ENCODE measurements around the gene TBC1D4. TPM values are rescaled to one million over a fixed set of nuclear protein-coding genes. Genes with fewer than 3 reads are reported as not detected.
"Not testable (repeated sequence)": the region's sequence is repeated elsewhere in the genome, so short reads cannot be mapped to it uniquely, and the experiment has no call there.

The TBC1D4 gene
- total RNA-seq, 1 experiment from 2014 or later: 5.5 TPM

DNA sequence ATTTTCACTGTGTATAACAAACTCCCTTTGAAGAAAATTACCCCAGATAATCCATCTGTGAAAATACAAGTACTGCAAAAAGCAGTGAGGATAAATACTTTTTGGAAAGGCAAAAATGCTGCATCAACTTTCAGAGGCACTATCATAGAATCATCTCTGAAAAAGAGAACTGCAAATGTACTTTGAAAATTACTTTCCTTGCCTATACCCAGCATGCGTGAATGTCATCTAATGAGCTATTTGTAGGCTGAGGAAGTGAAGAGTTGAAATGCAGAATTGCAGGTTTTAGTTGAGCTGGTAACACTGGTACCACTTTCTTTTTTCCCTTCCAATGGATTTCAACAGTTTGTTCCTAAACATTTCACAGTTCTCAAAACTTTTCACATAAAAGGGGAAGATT, 196.7 kb downstream of the TBC1D4 start:
- ATAC-seq (no peak), DNase-seq (ENCODE audit: low read depth, low spot score) (no peak)
- no peaks in the 10 kb centered on the region for H3K36me3 ChIP-seq (ENCODE audit: control insufficient read depth, insufficient read depth, low read length)
- H3K27ac ChIP-seq (ENCODE audit: low read length): no peak overlapping the region
- intact Hi-C loops (cut with micrococcal nuclease; ENCODE audit: unreplicated experiment) (no loop called here), in situ Hi-C loops (cut with HindIII; ENCODE audit: low pct_unique_long_range_greater_than_20kb, low sequenced_read_pairs) (no loop called here)
- no peak overlapping the region for H3K4me3 ChIP-seq (ENCODE audit: low read depth in 2 of 2, low read length in 2 of 2)
- TF ChIP-seq, protein P1, sequence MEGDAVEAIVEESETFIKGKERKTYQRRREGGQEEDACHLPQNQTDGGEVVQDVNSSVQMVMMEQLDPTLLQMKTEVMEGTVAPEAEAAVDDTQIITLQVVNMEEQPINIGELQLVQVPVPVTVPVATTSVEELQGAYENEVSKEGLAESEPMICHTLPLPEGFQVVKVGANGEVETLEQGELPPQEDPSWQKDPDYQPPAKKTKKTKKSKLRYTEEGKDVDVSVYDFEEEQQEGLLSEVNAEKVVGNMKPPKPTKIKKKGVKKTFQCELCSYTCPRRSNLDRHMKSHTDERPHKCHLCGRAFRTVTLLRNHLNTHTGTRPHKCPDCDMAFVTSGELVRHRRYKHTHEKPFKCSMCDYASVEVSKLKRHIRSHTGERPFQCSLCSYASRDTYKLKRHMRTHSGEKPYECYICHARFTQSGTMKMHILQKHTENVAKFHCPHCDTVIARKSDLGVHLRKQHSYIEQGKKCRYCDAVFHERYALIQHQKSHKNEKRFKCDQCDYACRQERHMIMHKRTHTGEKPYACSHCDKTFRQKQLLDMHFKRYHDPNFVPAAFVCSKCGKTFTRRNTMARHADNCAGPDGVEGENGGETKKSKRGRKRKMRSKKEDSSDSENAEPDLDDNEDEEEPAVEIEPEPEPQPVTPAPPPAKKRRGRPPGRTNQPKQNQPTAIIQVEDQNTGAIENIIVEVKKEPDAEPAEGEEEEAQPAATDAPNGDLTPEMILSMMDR (IDR thresholded peaks at IDR 0.05): no peak
- TF ChIP-seq, protein P2, sequence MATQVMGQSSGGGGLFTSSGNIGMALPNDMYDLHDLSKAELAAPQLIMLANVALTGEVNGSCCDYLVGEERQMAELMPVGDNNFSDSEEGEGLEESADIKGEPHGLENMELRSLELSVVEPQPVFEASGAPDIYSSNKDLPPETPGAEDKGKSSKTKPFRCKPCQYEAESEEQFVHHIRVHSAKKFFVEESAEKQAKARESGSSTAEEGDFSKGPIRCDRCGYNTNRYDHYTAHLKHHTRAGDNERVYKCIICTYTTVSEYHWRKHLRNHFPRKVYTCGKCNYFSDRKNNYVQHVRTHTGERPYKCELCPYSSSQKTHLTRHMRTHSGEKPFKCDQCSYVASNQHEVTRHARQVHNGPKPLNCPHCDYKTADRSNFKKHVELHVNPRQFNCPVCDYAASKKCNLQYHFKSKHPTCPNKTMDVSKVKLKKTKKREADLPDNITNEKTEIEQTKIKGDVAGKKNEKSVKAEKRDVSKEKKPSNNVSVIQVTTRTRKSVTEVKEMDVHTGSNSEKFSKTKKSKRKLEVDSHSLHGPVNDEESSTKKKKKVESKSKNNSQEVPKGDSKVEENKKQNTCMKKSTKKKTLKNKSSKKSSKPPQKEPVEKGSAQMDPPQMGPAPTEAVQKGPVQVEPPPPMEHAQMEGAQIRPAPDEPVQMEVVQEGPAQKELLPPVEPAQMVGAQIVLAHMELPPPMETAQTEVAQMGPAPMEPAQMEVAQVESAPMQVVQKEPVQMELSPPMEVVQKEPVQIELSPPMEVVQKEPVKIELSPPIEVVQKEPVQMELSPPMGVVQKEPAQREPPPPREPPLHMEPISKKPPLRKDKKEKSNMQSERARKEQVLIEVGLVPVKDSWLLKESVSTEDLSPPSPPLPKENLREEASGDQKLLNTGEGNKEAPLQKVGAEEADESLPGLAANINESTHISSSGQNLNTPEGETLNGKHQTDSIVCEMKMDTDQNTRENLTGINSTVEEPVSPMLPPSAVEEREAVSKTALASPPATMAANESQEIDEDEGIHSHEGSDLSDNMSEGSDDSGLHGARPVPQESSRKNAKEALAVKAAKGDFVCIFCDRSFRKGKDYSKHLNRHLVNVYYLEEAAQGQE (IDR thresholded peaks at IDR 0.05; ENCODE audit: insufficient read depth in 1 of 2, low read depth in 2 of 2, low read length in 1 of 2): no peak
- TF ChIP-seq POLR2AphosphoS5 (IDR thresholded peaks at IDR 0.05; ENCODE audit: low read depth, low read length): no peak
- TF ChIP-seq SIN3A (IDR thresholded peaks at IDR 0.05; ENCODE audit: borderline replicate concordance, insufficient read depth, low read depth, low read length): no peak
- no peak for TF ChIP-seq TCF7L2 (IDR thresholded peaks at IDR 0.05; ENCODE audit: low read depth, low read length)
- H3K9me3 ChIP-seq (ENCODE audit: control insufficient read depth, insufficient read depth, low read depth, low read length): no peaks in the 10 kb centered on the region
- CTCF ChIA-PET: no interaction called here
- H3K4me1 ChIP-seq (ENCODE audit: control insufficient read depth, insufficient read depth, low read length): no peaks in the 10 kb centered on the region
- no peaks in the 10 kb centered on the region for H3K27me3 ChIP-seq (ENCODE audit: control insufficient read depth, insufficient read depth, low read length)
- POLR2A ChIA-PET: no interaction called here
- BruUV-seq (replicated peaks): no TSS peak

DNA sequence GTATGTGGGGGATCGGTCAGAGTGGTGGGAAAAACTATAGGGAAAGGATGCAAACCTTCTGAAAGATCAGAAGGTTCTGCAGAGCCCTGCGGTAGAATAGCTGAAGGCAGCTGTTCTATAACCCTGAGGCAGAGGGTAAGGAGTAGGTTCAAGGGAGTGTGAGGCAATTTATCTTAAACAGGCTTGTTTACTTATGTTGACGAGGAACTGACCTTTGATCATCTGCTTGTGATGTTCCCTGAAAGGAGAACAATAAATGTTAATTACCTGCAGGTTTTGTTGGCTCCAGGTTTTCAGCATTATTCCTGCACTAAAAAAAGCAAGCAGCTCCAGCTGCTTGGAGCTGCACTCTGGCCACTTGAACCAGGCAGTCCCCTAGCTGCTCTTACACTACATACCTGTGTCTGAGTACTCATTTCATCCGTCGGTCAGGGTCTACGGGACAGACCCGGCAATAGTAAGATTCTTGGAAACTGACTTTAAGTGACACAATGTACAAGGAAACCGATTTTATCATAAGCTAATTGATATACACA, 202.1 kb downstream of the TBC1D4 start:
- Histone ChIP-seq H3K9me3 (ENCODE audit: control insufficient read depth, insufficient read depth, low read depth, low read length) (no peaks in the 10 kb centered on the region), H3K27ac (ENCODE audit: low read length) (no peak overlapping the region), H3K27me3 (ENCODE audit: control insufficient read depth, insufficient read depth, low read length) (no peaks in the 10 kb centered on the region), H3K4me1 (ENCODE audit: control insufficient read depth, insufficient read depth, low read length) (no peaks in the 10 kb centered on the region), H3K36me3 (ENCODE audit: control insufficient read depth, insufficient read depth, low read length) (no peaks in the 10 kb centered on the region), H3K4me3 (ENCODE audit: low read depth in 2 of 2, low read length in 2 of 2) (no peak overlapping the region)
- in situ Hi-C loops (cut with HindIII; ENCODE audit: low pct_unique_long_range_greater_than_20kb, low sequenced_read_pairs): no loop called here
- intact Hi-C loops (cut with micrococcal nuclease; ENCODE audit: unreplicated experiment): no loop called here
- DNase-seq (ENCODE audit: low read depth, low spot score) (no peak), ATAC-seq (no peak)
- ChIA-PET CTCF (no interaction called here), POLR2A (no interaction called here)
- no TSS peak for BruUV-seq (replicated peaks)
- TF ChIP-seq, protein P2 (IDR thresholded peaks at IDR 0.05; ENCODE audit: insufficient read depth in 1 of 2, low read depth in 2 of 2, low read length in 1 of 2): no peak
- TF ChIP-seq SIN3A (IDR thresholded peaks at IDR 0.05; ENCODE audit: borderline replicate concordance, insufficient read depth, low read depth, low read length): no peak
- no peak for TF ChIP-seq POLR2AphosphoS5 (IDR thresholded peaks at IDR 0.05; ENCODE audit: low read depth, low read length)
- TF ChIP-seq TCF7L2 (IDR thresholded peaks at IDR 0.05; ENCODE audit: low read depth, low read length): no peak
- TF ChIP-seq, protein P1 (IDR thresholded peaks at IDR 0.05): no peak

GRCh38 chr13:75273695-75274094, 208.3 kb downstream of the TBC1D4 start:
- in situ Hi-C loops (cut with HindIII; ENCODE audit: low pct_unique_long_range_greater_than_20kb, low sequenced_read_pairs); H3K27me3 ChIP-seq (ENCODE audit: control insufficient read depth, insufficient read depth, low read length); H3K27ac ChIP-seq (ENCODE audit: low read length); POLR2A ChIA-PET; BruUV-seq (replicated peaks); H3K9me3 ChIP-seq (ENCODE audit: control insufficient read depth, insufficient read depth, low read depth, low read length); intact Hi-C loops (cut with micrococcal nuclease; ENCODE audit: unreplicated experiment); H3K4me1 ChIP-seq (ENCODE audit: control insufficient read depth, insufficient read depth, low read length); ATAC-seq; DNase-seq (ENCODE audit: low read depth, low spot score); H3K4me3 ChIP-seq (ENCODE audit: low read depth in 2 of 2, low read length in 2 of 2); CTCF ChIA-PET; H3K36me3 ChIP-seq (ENCODE audit: control insufficient read depth, insufficient read depth, low read length): not testable (repeated sequence)

Data from Panc1 (cell line).